ENCODE data around the gene CRIP2.

The CRIP2 gene

GRCh38 chr14:105465209-105466031, 9.2 kb upstream of the CRIP2 start:
- DNase-seq: no peak

- DNase-seq: no peak
Measured at GRCh38 chr14:105466531-105467248, 7.9 kb upstream of the CRIP2 start.

- DNase-seq: no peak
Measured at GRCh38 chr14:105467249-105467941, 7.2 kb upstream of the CRIP2 start.

- DNase-seq: no peak
Measured at GRCh38 chr14:105467942-105468471, 6.6 kb upstream of the CRIP2 start.

GRCh38 chr14:105468621-105469241, 5.9 kb upstream of the CRIP2 start:
- DNase-seq: no peak

GRCh38 chr14:105469456-105470349, 4.9 kb upstream of the CRIP2 start:
- no peak for DNase-seq

GRCh38 chr14:105470350-105471296, 4.0 kb upstream of the CRIP2 start:
- DNase-seq: no peak

- no peak for DNase-seq
Measured at GRCh38 chr14:105471297-105471821, 3.3 kb upstream of the CRIP2 start.

GRCh38 chr14:105471823-105472485, 2.7 kb upstream of the CRIP2 start:
- no peak for DNase-seq

GRCh38 chr14:105472486-105472991, 2.1 kb upstream of the CRIP2 start:
- no peak for DNase-seq

GRCh38 chr14:105473033-105473676, 1.5 kb upstream of the CRIP2 start:
- DNase-seq: no peak

- DNase-seq: peak; percentile 68 to 82
Measured at GRCh38 chr14:105473677-105474482, 741 bp upstream of the CRIP2 start.

GRCh38 chr14:105475269-105476096, 862 bp downstream of the CRIP2 start:
- DNase-seq: no peak

- no peak for DNase-seq
Measured at GRCh38 chr14:105476097-105476830, 1.6 kb downstream of the CRIP2 start.

- DNase-seq: no peak
Measured at GRCh38 chr14:105476831-105477659, 2.4 kb downstream of the CRIP2 start.

Data from NCI-H187 (cell line).